ENCODE measurements around the gene CHKA.

- TF ChIP-seq CTCF (IDR thresholded peaks at IDR 0.05) (no peak), POLR2A (IDR thresholded peaks at IDR 0.05) (no peak)
These were observed 84.4 kb downstream of the CHKA start for GRCh38 chr11:68036717-68037239.

Data from vagina (tissue), 2 donors.